ENCODE measurements around the gene LEMD2. TPM values are rescaled to one million over a fixed set of nuclear protein-coding genes. Genes with fewer than 3 reads are reported as not detected.

Gene LEMD2
- total RNA-seq, 2 donors from 2014 or later: 62.0 to 75.8 TPM

- Histone ChIP-seq H3K36me3 (ENCODE audit: control insufficient read depth, insufficient read depth, low read length) (no peaks in the 10 kb centered on the region), H3K27ac (ENCODE audit: low read depth, low read length) (no peak overlapping the region), H3K9me3 (ENCODE audit: control insufficient read depth, low read length) (no peaks in the 10 kb centered on the region), H3K9ac (ENCODE audit: extremely low read depth, low read length, poor library complexity, severe bottlenecking) (no peak overlapping the region), H3K27me3 (ENCODE audit: control insufficient read depth, insufficient read depth, low read length, poor library complexity, severe bottlenecking) (no peaks in the 10 kb centered on the region), H3K4me3 (ENCODE audit: low read length) (no peak overlapping the region), H3K4me1 (ENCODE audit: control insufficient read depth, insufficient read depth, low read length) (no peaks in the 10 kb centered on the region)
- no peak for DNase-seq
- Mint-ChIP-seq H3K27ac (no peak overlapping the region), H3K36me3 (ENCODE audit: low read depth) (no peaks in the 10 kb centered on the region), H3K9me3 (no peaks in the 10 kb centered on the region), H3K4me3 (no peak overlapping the region), H3K4me1 (peaks cover 5% of the 10 kb centered on the region), H3K27me3 (ENCODE audit: insufficient read depth) (no peaks in the 10 kb centered on the region)
- 87% methylated on average over 4 to 7 of the region's 7 CpGs for WGBS, 2 experiments (ENCODE audit: insufficient coverage in 1 of 2, insufficient read length in 1 of 2)
- peak; percentile 40 for TF ChIP-seq CTCF (conservative IDR thresholded peaks at IDR 0.05)
These were observed 32.0 kb upstream of the LEMD2 start for GRCh38 chr6:33820784-33821520.

- no peaks in the 10 kb centered on the region for H3K9me3 ChIP-seq (ENCODE audit: control insufficient read depth, low read length)
- no peak for TF ChIP-seq CTCF (conservative IDR thresholded peaks at IDR 0.05)
- H3K36me3 ChIP-seq (ENCODE audit: control insufficient read depth, insufficient read depth, low read length): no peaks in the 10 kb centered on the region
- Mint-ChIP-seq H3K9me3 (no peaks in the 10 kb centered on the region), H3K27ac (no peak overlapping the region), H3K4me1 (peaks cover 10% of the 10 kb centered on the region), H3K36me3 (ENCODE audit: low read depth) (no peaks in the 10 kb centered on the region), H3K27me3 (ENCODE audit: insufficient read depth) (no peaks in the 10 kb centered on the region), H3K4me3 (no peak overlapping the region)
- H3K4me1 ChIP-seq (ENCODE audit: control insufficient read depth, insufficient read depth, low read length): no peaks in the 10 kb centered on the region
- no peak overlapping the region for H3K9ac ChIP-seq (ENCODE audit: extremely low read depth, low read length, poor library complexity, severe bottlenecking)
- no peaks in the 10 kb centered on the region for H3K27me3 ChIP-seq (ENCODE audit: control insufficient read depth, insufficient read depth, low read length, poor library complexity, severe bottlenecking)
- no peak overlapping the region for H3K4me3 ChIP-seq (ENCODE audit: low read length)
- 84 to 100% methylated on average over 3 to 10 of the region's 10 CpGs for WGBS, 2 experiments (ENCODE audit: insufficient coverage in 1 of 2, insufficient read length in 1 of 2)
- no peak overlapping the region for H3K27ac ChIP-seq (ENCODE audit: low read depth, low read length)
- DNase-seq: no peak
These were observed 31.3 kb upstream of the LEMD2 start for GRCh38 chr6:33820243-33820642.

- peaks cover 10% of the 10 kb centered on the region for H3K4me1 Mint-ChIP-seq
- H3K27me3 Mint-ChIP-seq (ENCODE audit: insufficient read depth): no peaks in the 10 kb centered on the region
- H3K9me3 ChIP-seq (ENCODE audit: control insufficient read depth, low read length): no peaks in the 10 kb centered on the region
- no peaks in the 10 kb centered on the region for H3K36me3 ChIP-seq (ENCODE audit: control insufficient read depth, insufficient read depth, low read length)
- H3K36me3 Mint-ChIP-seq (ENCODE audit: low read depth): no peaks in the 10 kb centered on the region
- DNase-seq: no peak
- no peak overlapping the region for H3K9ac ChIP-seq (ENCODE audit: extremely low read depth, low read length, poor library complexity, severe bottlenecking)
- H3K4me3 ChIP-seq (ENCODE audit: low read length): no peak overlapping the region
- no peak overlapping the region for H3K27ac Mint-ChIP-seq
- H3K9me3 Mint-ChIP-seq: no peaks in the 10 kb centered on the region
- 82 to 88% methylated on average over 3 to 4 of the region's 4 CpGs for WGBS, 2 experiments (ENCODE audit: insufficient coverage in 1 of 2, insufficient read length in 1 of 2)
- no peaks in the 10 kb centered on the region for H3K4me1 ChIP-seq (ENCODE audit: control insufficient read depth, insufficient read depth, low read length)
- no peak overlapping the region for H3K4me3 Mint-ChIP-seq
- no peak for TF ChIP-seq CTCF (conservative IDR thresholded peaks at IDR 0.05)
- no peaks in the 10 kb centered on the region for H3K27me3 ChIP-seq (ENCODE audit: control insufficient read depth, insufficient read depth, low read length, poor library complexity, severe bottlenecking)
- no peak overlapping the region for H3K27ac ChIP-seq (ENCODE audit: low read depth, low read length)
These were observed 30.1 kb upstream of the LEMD2 start for GRCh38 chr6:33819021-33819420.
